H1 (cell line): ENCODE data around the gene SPDYE1. TPM values are rescaled to one million over a fixed set of nuclear protein-coding genes. Genes with fewer than 3 reads are reported as not detected.

Experiments
- CTCF ChIA-PET: fragments of 300-600 bp; sonication (Branson Sonifier 250); formaldehyde crosslinking; loops from one replicate; lab custom pipeline; 2021; ENCODE audit not compliant: partially characterized antibody; lab: Charles Lee
- POLR2A ChIA-PET: fragments of 300-600 bp; sonication (Branson Sonifier 250); formaldehyde crosslinking; loops from one replicate; lab custom pipeline; 2021; ENCODE audit warnings: inconsistent platforms; ENCODE audit not compliant: partially characterized antibody; lab: Charles Lee
- DNase-seq, 2 experiments: peaks; one replicate each; pipeline versions ENCODE4 v3.0.0 to v3.0.0-alpha.2; 2010 to 2022; ENCODE audit warnings: low spot score in 2 of 2, low read depth in 1 of 2, mixed read lengths in 1 of 2
- FAIRE-seq: peaks from 2 replicates; lab custom pipeline; 2011; peaks lifted over from hg19 to GRCh38; lab: Jason Lieb, UNC
- H2AFZ ChIP-seq: 2 replicates; pipeline ENCODE4 v1.8.1; 2012; ENCODE audit warnings: low read length, inconsistent platforms
- H2AK5ac ChIP-seq: 2 replicates; pipeline ENCODE4 v1.6.1; 2013; ENCODE audit warnings: low read depth, low read length
- H2BK120ac ChIP-seq: replicated peaks from 2 replicates; pipeline ENCODE3; 2013; ENCODE audit warnings: low read depth, low read length, inconsistent platforms
- H2BK12ac ChIP-seq: 2 replicates; pipeline ENCODE4 v1.6.1; 2013; ENCODE audit warnings: low read depth, low read length
- H2BK15ac ChIP-seq: 2 replicates; pipeline ENCODE4 v1.6.1; 2013; ENCODE audit warnings: low read length
- H2BK20ac ChIP-seq: 2 replicates; pipeline ENCODE4 v1.6.1; 2013; ENCODE audit warnings: low read length
- H2BK5ac ChIP-seq: 2 replicates; pipeline ENCODE4 v1.6.1; 2013; ENCODE audit warnings: low read depth, low read length
- H3K14ac ChIP-seq: 2 replicates; pipeline ENCODE4 v1.6.1; 2013; ENCODE audit warnings: inconsistent platforms; ENCODE audit not compliant: insufficient read length
- H3K18ac ChIP-seq: 2 replicates; pipeline ENCODE4 v1.6.1; 2013; ENCODE audit warnings: low read length; ENCODE audit errors: extremely low read depth
- H3K23ac ChIP-seq: 2 replicates; pipeline ENCODE4 v1.6.1; 2013; ENCODE audit warnings: inconsistent platforms; ENCODE audit not compliant: insufficient read length
- H3K23me2 ChIP-seq: 2 replicates; pipeline ENCODE4 v1.6.1; 2013; ENCODE audit warnings: low read depth, low read length
- H3K27ac ChIP-seq: 2 replicates; pipeline ENCODE4 v1.6.1; 2011; ENCODE audit warnings: low read depth, low read length, inconsistent platforms
- H3K27me3 ChIP-seq, 4 experiments: replicated peaks in 1 of 4; 1 replicate in 1 of 4; 2 replicates in 3 of 4; pipeline versions ENCODE4 v1.6.1 to v1.8.1; 2011 to 2013; ENCODE audit warnings: low read length in 3 of 4, mild to moderate bottlenecking in 3 of 4, inconsistent platforms in 2 of 4, mixed read lengths in 2 of 4, moderate library complexity in 1 of 4; ENCODE audit not compliant: control insufficient read depth in 3 of 4, insufficient read depth in 3 of 4; ENCODE audit errors: extremely low read depth in 1 of 4
- H3K36me3 ChIP-seq, 4 experiments: 2 replicates each; pipeline versions ENCODE4 v1.6.1 to v1.8.1; 2011 to 2013; ENCODE audit warnings: mild to moderate bottlenecking in 4 of 4, low read length in 3 of 4, moderate library complexity in 2 of 4, control low read depth in 1 of 4, inconsistent platforms in 1 of 4; ENCODE audit not compliant: insufficient read depth in 4 of 4, control insufficient read depth in 2 of 4
- H3K4ac ChIP-seq: replicated peaks from 2 replicates; pipeline ENCODE3; 2013; ENCODE audit warnings: low read length, low read depth, mixed read lengths, inconsistent platforms; ENCODE audit not compliant: insufficient read length
- H3K4me1 ChIP-seq, 4 experiments: replicated peaks in 1 of 4; 1 replicate in 1 of 4; 2 replicates in 3 of 4; pipeline versions ENCODE4 v1.6.1 to v1.8.1; 2011 to 2013; ENCODE audit warnings: low read length in 3 of 4, inconsistent platforms in 2 of 4, mixed read lengths in 1 of 4; ENCODE audit not compliant: insufficient read depth in 4 of 4, control insufficient read depth in 3 of 4
- H3K4me2 ChIP-seq, 2 experiments: 2 replicates each; pipeline versions ENCODE4 v1.6.1 to v1.8.1; 2011 to 2013; ENCODE audit warnings: low read depth in 2 of 2, low read length in 2 of 2, control low read depth in 1 of 2, inconsistent platforms in 1 of 2, mild to moderate bottlenecking in 1 of 2; ENCODE audit not compliant: insufficient read depth in 1 of 2
- H3K4me3 ChIP-seq, 4 experiments: fragments of 200-600, 300-600 bp in 1 of 4; sonication (generic), shearing (Covaris generic), sonication (Bioruptor Twin) in 1 of 4; 2 replicates each; pipeline versions ENCODE4 v1.5.1 to v1.8.1; 2011 to 2016; ENCODE audit warnings: low read length in 4 of 4, low read depth in 3 of 4, control low read depth in 2 of 4, inconsistent platforms in 2 of 4, mild to moderate bottlenecking in 2 of 4, mixed read lengths in 1 of 4, moderate library complexity in 1 of 4; ENCODE audit not compliant: insufficient read depth in 2 of 4; ENCODE audit errors: extremely low read depth in 1 of 4
- H3K56ac ChIP-seq: replicated peaks from 2 replicates; pipeline ENCODE3; 2013; ENCODE audit warnings: low read depth, mild to moderate bottlenecking, mixed read lengths, low read length, inconsistent platforms; ENCODE audit not compliant: insufficient read length
- H3K79me1 ChIP-seq: 2 replicates; pipeline ENCODE4 v1.6.1; 2013; ENCODE audit warnings: low read depth, low read length, control low read depth
- H3K79me2 ChIP-seq, 2 experiments: 2 replicates each; pipeline versions ENCODE4 v1.6.1 to v1.8.1; 2012 to 2013; ENCODE audit warnings: low read length in 2 of 2, mild to moderate bottlenecking in 2 of 2, inconsistent platforms in 1 of 2; ENCODE audit not compliant: insufficient read depth in 2 of 2, control insufficient read depth in 1 of 2
- H3K9ac ChIP-seq, 4 experiments: replicated peaks in 1 of 4; 1 replicate in 1 of 4; 2 replicates in 3 of 4; pipeline versions ENCODE4 v1.6.1 to v1.8.1; 2011 to 2013; ENCODE audit warnings: low read depth in 3 of 4, low read length in 3 of 4, control low read depth in 2 of 4, mild to moderate bottlenecking in 2 of 4, moderate library complexity in 2 of 4, inconsistent platforms in 1 of 4; ENCODE audit errors: extremely low read depth in 1 of 4
- H3K9me3 ChIP-seq, 2 experiments: 2 replicates each; pipeline versions ENCODE4 v1.6.1 to v1.8.1; 2012 to 2013; ENCODE audit warnings: mild to moderate bottlenecking in 2 of 2, moderate library complexity in 2 of 2, control low read depth in 1 of 2, inconsistent platforms in 1 of 2, low read depth in 1 of 2, low read length in 1 of 2, mixed read lengths in 1 of 2; ENCODE audit not compliant: insufficient read depth in 2 of 2
- H4K20me1 ChIP-seq, 2 experiments: replicated peaks in 1 of 2; 2 replicates each; pipeline versions ENCODE3 to v1.8.1; 2011 to 2013; ENCODE audit warnings: inconsistent platforms in 2 of 2, low read length in 2 of 2, mild to moderate bottlenecking in 1 of 2; ENCODE audit not compliant: insufficient read depth in 2 of 2, control insufficient read depth in 1 of 2
- H4K5ac ChIP-seq: 2 replicates; pipeline ENCODE4 v1.6.1; 2013; ENCODE audit warnings: low read length, low read depth, mixed read lengths, inconsistent platforms; ENCODE audit not compliant: insufficient read length
- H4K8ac ChIP-seq: 2 replicates; pipeline ENCODE4 v1.8.0; 2013; ENCODE audit warnings: mild to moderate bottlenecking, moderate library complexity, low read length, inconsistent platforms; ENCODE audit not compliant: insufficient read depth; ENCODE audit errors: extremely low read depth
- H4K91ac ChIP-seq: replicated peaks from 2 replicates; pipeline ENCODE3; 2013; ENCODE audit warnings: low read length, mixed read lengths, inconsistent platforms; ENCODE audit not compliant: insufficient read length
- CBX5 ChIP-seq: fragments of 300-800, 300-1000 bp; sonication (generic); IDR thresholded peaks from 2 replicates; pipeline ENCODE4 v1.7.1; 2016; ENCODE audit warnings: antibody characterized with exemption, low read length, low read depth
- EP300 ChIP-seq, 2 experiments: IDR thresholded peaks; 1 replicate in 1 of 2; 2 replicates in 1 of 2; pipeline ENCODE4 v1.6.1; 2011 to 2012; ENCODE audit warnings: low read depth in 2 of 2, low read length in 2 of 2, mild to moderate bottlenecking in 2 of 2, borderline replicate concordance in 1 of 2, inconsistent platforms in 1 of 2, moderate library complexity in 1 of 2
- GABPA ChIP-seq: IDR thresholded peaks from 2 replicates; pipeline ENCODE4 v1.6.1; 2011; ENCODE audit warnings: mild to moderate bottlenecking, low read length, moderate library complexity, borderline replicate concordance; ENCODE audit not compliant: insufficient read depth
- HDAC2 ChIP-seq, 2 experiments: fragments of 300-600 bp in 1 of 2; sonication (generic) in 1 of 2; IDR thresholded peaks; 2 replicates each; pipeline ENCODE4 v1.6.1; 2011 to 2012; ENCODE audit warnings: low read depth in 2 of 2, low read length in 2 of 2, mild to moderate bottlenecking in 2 of 2, moderate library complexity in 2 of 2, borderline replicate concordance in 1 of 2, inconsistent platforms in 1 of 2
- MAX ChIP-seq: IDR thresholded peaks from 2 replicates; pipeline ENCODE4 v1.6.1; 2012; ENCODE audit warnings: inconsistent platforms
- RAD21 ChIP-seq, 2 experiments: IDR thresholded peaks in 1 of 2; conservative IDR thresholded peaks in 1 of 2; 2 replicates each; pipeline ENCODE4 v1.6.1; 2011; ENCODE audit warnings: low read depth in 2 of 2, low read length in 2 of 2, improper control_type of control experiment in 1 of 2, inconsistent platforms in 1 of 2, mild to moderate bottlenecking in 1 of 2, moderate library complexity in 1 of 2
- RBBP5 ChIP-seq: IDR thresholded peaks from 2 replicates; pipeline ENCODE4 v1.7.1; 2012; ENCODE audit warnings: low read depth, mild to moderate bottlenecking, inconsistent platforms, low read length, moderate library complexity, borderline replicate concordance
- TAF7 ChIP-seq: optimal IDR thresholded peaks from 2 replicates; pipeline ENCODE3; 2011; ENCODE audit warnings: low read depth, mild to moderate bottlenecking, inconsistent platforms, low read length, moderate library complexity, borderline replicate concordance
- TBP ChIP-seq: IDR thresholded peaks from 2 replicates; pipeline ENCODE4 v1.6.1; 2011; ENCODE audit warnings: low read depth, low read length, improper control_type of control experiment
- WGBS, 2 experiments: shearing (Covaris generic) in 1 of 2; methylation state at CpG; one replicate each; pipeline versions ENCODE4 v1.1.6 to v1.1.7; 2013 to 2015; ENCODE audit warnings: low lambda C conversion rate in 2 of 2, mixed read lengths in 2 of 2, inconsistent platforms in 1 of 2, low coverage in 1 of 2, missing lambda C conversion rate in 1 of 2; ENCODE audit not compliant: insufficient replicate concordance in 2 of 2, insufficient coverage in 1 of 2, insufficient read length in 1 of 2; ENCODE audit errors: extremely low coverage in 1 of 2, missing lambda C conversion rate in 1 of 2; 5-methylcytosine and 5-hydroxymethylcytosine counted together
- polyA plus RNA-seq, 7 experiments: library from polyadenylated mRNA; depleted of rRNA in 3 of 7; stranded (reverse) in 5 of 7; unstranded in 2 of 7; fragments of >200 nt in 5 of 7; fragments of 200-250 nt in 2 of 7; gene quantifications; 1 replicate in 5 of 7; 2 replicates in 1 of 7; 4 replicates in 1 of 7; pipeline versions ENCODE4 v1.2.1 to v1.2.3, GENCODE V29; 2011 to 2013; ENCODE audit warnings: missing spikeins in 2 of 7, mixed read lengths in 2 of 7
- total RNA-seq: library from RNA; stranded (reverse); fragmentation: NEBNext Ultra II Directional; extraction: Animal tissue kit (Norgen Biotek cat#: 25700); gene quantifications from 2 replicates; pipeline ENCODE4 v1.2.1, GENCODE V29; 2021

SPDYE1 gene
- total and polyA plus RNA-seq, 2 of the 8 experiments (the other 6 are each of a cell fraction or from before 2014, with no cell fraction given), result not detected

GRCh38 chr7:43954524-43955228 lies 43.0 kb upstream of the SPDYE1 start:
- Histone ChIP-seq H3K79me2 (no peaks in the 10 kb centered on the region), H3K9me3 (no peaks in the 10 kb centered on the region), H3K23ac (no peak overlapping the region), H3K27ac (no peak overlapping the region), H3K4me2 (no peak overlapping the region), H2AFZ (no peak overlapping the region), H3K14ac (no peak overlapping the region), H3K56ac (no peak overlapping the region), H2BK120ac (no peak overlapping the region), H2AK5ac (no peak overlapping the region), H2BK12ac (no peak overlapping the region), H2BK20ac (no peak overlapping the region), H2BK15ac (no peak overlapping the region), H3K27me3 (no peaks in the 10 kb centered on the region), H3K9ac (no peak overlapping the region), H3K79me1 (no peaks in the 10 kb centered on the region), H4K91ac (no peak overlapping the region), H3K23me2 (no peaks in the 10 kb centered on the region), H4K20me1 (no peaks in the 10 kb centered on the region), H3K4me3 (no peak overlapping the region), H4K5ac (no peak overlapping the region), H2BK5ac (no peak overlapping the region), H4K8ac (no peak overlapping the region), H3K36me3 (no peaks in the 10 kb centered on the region), H3K18ac (no peak overlapping the region), H3K4me1 (no peaks in the 10 kb centered on the region), H3K4ac (no peak overlapping the region)
- 61% methylated on average over 3 of the region's 3 CpGs; no CpG with 5 or more reads in 1 of the 2 experiments for WGBS, 2 experiments
- DNase-seq (peak; percentile 25 to 50), FAIRE-seq (peak; percentile 78)
- POLR2A ChIA-PET, result interaction anchor here (0.9 to 1.5 kb wide), 3 partner anchors 85 to 112 kb away, joined by 3 to 5 read pairs (median 3); partner anchors contain the start of gene MRPS24
- CTCF ChIA-PET, result interaction anchor here (0.6 to 3.3 kb wide), 13 partner anchors 10 to 452 kb away, joined by 3 to 28 read pairs (median 3); no protein-coding TSS in a partner anchor
- TF ChIP-seq TBP (no peak), GABPA (no peak), EP300 (IDR thresholded peaks at IDR 0.05; ENCODE audit: borderline replicate concordance in 1 of 2, low read depth in 2 of 2, low read length in 2 of 2) (no peak), MAX (peak; percentile 58), RAD21 (IDR thresholded peaks at IDR 0.05 in 1 of 2, conservative IDR thresholded peaks at IDR 0.05 in 1 of 2; ENCODE audit: low read depth in 2 of 2, low read length in 2 of 2) (peak; percentile 83 to 88), TAF7 (no peak), CBX5 (no peak), RBBP5 (no peak), HDAC2 (IDR thresholded peaks at IDR 0.05; ENCODE audit: borderline replicate concordance in 1 of 2, low read depth in 2 of 2, low read length in 2 of 2) (no peak)
